K562 (cell line): ENCODE measurements around the gene OR2T10.
"Not testable (repeated sequence)": the region's sequence is repeated elsewhere in the genome, so short reads cannot be mapped to it uniquely, and the experiment has no call there.

Experiments used
- FOSL1 ChIP-seq: fragments of 200-800 bp; sonication (Bioruptor generic); conservative IDR thresholded peaks from 2 replicates; pipeline ENCODE4 v1.6.1; 2016; ENCODE audit warnings: missing genetic modification characterization, missing compliant biosample characterization
- POLR3A ChIP-seq: IDR thresholded peaks from 2 replicates; pipeline ENCODE4 v1.6.1; 2011; ENCODE audit warnings: borderline replicate concordance, mild to moderate bottlenecking, moderate library complexity; ENCODE audit not compliant: insufficient read length, insufficient read depth; ENCODE audit errors: extremely low read depth
- SMARCE1 ChIP-seq: fragments of 450-650 bp; IDR thresholded peaks from 2 replicates; pipeline ENCODE4 v1.7.1; 2016; ENCODE audit warnings: mild to moderate bottlenecking
- ZNF263 ChIP-seq: sonication (generic); formaldehyde crosslinking; IDR thresholded peaks from 2 replicates; pipeline ENCODE4 v1.8.0; 2022; ENCODE audit warnings: mild to moderate bottlenecking, missing genetic modification reagents, borderline replicate concordance
- TF ChIP-seq, protein P1 (sequence below), 2 experiments: fragments of 450-650 bp; IDR thresholded peaks; 2 replicates each; pipeline ENCODE4 v1.6.1; 2016; ENCODE audit warnings: mild to moderate bottlenecking in 2 of 2, borderline replicate concordance in 1 of 2, low read depth in 1 of 2, moderate library complexity in 1 of 2

DNA sequence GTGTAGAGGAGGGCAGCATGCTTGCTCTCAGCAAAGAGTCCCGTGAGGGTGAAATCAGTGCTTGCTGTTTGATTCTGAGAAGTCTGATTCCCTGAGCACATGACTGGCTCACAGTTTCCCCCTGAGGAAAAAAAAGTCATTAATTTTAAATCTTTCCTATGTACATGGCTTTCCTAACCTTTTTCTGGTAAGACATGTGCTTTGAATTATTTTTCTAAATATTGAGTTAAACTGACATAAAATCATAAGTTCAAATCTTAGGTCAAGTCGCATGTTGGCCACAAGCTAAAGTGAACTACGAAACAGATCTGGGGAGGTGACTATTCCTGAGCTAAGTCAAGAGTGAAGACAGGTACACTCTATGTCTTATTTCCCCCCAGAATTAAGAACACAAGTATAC, 22.8 kb downstream of the OR2T10 start, which contains the start of gene OR2T34:
- TF ChIP-seq, protein P1, sequence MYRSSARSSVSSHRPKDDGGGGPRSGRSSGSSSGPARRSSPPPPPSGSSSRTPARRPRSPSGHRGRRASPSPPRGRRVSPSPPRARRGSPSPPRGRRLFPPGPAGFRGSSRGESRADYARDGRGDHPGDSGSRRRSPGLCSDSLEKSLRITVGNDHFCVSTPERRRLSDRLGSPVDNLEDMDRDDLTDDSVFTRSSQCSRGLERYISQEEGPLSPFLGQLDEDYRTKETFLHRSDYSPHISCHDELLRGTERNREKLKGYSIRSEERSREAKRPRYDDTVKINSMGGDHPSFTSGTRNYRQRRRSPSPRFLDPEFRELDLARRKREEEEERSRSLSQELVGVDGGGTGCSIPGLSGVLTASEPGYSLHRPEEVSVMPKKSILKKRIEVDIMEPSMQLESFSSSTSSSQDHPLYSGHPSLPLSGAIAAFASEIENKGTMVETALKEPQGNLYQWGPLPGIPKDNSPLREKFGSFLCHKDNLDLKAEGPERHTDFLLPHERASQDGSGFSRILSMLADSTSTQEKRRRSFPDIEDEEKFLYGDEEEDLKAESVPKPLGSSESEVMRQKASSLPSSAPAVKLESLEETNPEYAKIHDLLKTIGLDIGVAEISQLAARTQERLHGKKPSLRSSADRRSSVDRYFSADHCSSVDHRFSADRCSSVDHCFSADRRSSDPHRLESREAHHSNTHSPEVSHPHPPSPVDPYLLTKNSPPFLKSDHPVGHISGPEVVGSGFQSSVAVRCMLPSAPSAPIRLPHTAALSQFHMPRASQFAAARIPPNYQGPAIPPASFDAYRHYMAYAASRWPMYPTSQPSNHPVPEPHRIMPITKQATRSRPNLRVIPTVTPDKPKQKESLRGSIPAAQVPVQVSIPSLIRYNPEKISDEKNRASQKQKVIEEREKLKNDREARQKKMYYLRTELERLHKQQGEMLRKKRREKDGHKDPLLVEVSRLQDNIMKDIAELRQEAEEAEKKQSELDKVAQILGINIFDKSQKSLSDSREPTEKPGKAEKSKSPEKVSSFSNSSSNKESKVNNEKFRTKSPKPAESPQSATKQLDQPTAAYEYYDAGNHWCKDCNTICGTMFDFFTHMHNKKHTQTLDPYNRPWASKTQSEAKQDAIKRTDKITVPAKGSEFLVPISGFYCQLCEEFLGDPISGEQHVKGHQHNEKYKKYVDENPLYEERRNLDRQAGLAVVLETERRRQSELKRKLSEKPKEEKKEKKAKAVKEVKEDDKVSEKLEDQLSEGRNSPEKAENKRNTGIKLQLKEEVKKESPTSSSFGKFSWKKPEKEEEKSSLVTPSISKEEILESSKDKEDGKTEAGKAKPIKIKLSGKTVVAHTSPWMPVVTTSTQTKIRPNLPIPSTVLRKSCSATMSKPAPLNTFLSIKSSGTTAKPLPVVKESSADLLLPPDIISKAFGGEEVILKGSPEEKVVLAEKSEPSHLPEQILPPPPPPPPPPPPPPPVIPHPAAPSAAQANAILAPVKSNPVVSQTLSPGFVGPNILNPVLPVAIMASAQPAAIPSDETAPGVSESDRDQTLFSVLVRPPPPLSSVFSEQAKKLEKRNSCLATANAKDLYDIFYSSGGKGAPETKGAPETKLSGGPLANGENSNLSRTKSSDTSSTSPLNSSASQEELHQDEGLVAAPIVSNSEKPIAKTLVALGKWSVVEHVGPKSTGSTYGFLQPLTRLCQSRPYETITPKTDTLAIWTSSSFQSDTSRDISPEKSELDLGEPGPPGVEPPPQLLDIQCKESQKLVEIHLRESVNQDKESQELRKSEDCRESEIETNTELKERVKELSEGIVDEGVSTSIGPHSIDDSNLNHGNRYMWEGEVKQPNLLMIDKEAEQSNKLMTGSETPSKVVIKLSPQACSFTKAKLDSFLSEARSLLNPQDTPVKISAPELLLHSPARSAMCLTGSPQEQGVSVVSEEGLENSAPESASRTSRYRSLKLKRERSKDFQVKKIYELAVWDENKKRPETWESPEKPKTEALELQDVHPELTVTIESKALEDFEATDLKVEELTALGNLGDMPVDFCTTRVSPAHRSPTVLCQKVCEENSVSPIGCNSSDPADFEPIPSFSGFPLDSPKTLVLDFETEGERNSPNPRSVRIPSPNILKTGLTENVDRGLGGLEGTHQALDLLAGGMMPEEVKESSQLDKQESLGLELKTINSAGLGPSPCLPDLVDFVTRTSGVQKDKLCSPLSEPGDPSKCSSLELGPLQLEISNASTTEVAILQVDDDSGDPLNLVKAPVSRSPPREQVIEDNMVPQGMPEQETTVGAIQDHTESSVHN (IDR thresholded peaks at IDR 0.05; ENCODE audit: borderline replicate concordance in 1 of 2, low read depth in 1 of 2): not testable (repeated sequence)
- TF ChIP-seq SMARCE1; ZNF263; FOSL1 (tag); POLR3A: not testable (repeated sequence)
